ENCODE results near the gene ADGRL1. TPM values are rescaled to one million over a fixed set of nuclear protein-coding genes. Genes with fewer than 3 reads are reported as not detected.

The ADGRL1 gene
- total RNA-seq, 2 experiments from 2014 or later = 22.2 to 23.9 TPM

DNA sequence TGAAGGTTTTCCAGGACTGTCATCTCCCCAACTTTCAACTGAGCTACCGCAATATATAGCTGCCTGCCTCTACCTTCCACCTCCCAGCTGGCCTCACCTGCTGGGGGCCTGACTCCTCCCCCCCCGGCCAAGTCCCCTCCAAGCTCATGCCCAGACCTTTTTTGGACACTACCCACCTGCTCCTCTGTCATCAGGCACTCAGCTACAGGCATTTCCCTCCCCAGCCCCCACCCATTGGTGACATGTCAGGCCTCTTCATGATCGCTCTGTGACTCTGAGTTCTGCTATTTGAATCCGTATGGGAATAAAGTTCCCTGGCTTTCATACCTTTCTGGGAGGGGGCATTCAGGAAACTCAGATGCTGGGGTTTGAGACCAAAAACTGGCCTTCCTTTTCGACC, 90.2 kb downstream of the ADGRL1 start:
- no peaks in the 10 kb centered on the region for H3K9me3 Mint-ChIP-seq
- Histone ChIP-seq H3K27me3 (ENCODE audit: control insufficient read depth in 1 of 2, insufficient read depth in 2 of 2, low read length in 2 of 2) (no peaks in the 10 kb centered on the region), H3K9me3 (ENCODE audit: control insufficient read depth in 1 of 2, insufficient read depth in 1 of 2, low read length in 2 of 2) (no peaks in the 10 kb centered on the region), H3K27ac (ENCODE audit: low read depth in 1 of 2, low read length in 2 of 2) (no peak overlapping the region), H3K4me3 (ENCODE audit: low read length) (no peak overlapping the region), H3K4me1 (ENCODE audit: insufficient read depth, low read length) (peaks cover 74% of the 10 kb centered on the region), H3K36me3 (ENCODE audit: insufficient read depth, low read length) (no peaks in the 10 kb centered on the region)
- TF ChIP-seq, protein P1, sequence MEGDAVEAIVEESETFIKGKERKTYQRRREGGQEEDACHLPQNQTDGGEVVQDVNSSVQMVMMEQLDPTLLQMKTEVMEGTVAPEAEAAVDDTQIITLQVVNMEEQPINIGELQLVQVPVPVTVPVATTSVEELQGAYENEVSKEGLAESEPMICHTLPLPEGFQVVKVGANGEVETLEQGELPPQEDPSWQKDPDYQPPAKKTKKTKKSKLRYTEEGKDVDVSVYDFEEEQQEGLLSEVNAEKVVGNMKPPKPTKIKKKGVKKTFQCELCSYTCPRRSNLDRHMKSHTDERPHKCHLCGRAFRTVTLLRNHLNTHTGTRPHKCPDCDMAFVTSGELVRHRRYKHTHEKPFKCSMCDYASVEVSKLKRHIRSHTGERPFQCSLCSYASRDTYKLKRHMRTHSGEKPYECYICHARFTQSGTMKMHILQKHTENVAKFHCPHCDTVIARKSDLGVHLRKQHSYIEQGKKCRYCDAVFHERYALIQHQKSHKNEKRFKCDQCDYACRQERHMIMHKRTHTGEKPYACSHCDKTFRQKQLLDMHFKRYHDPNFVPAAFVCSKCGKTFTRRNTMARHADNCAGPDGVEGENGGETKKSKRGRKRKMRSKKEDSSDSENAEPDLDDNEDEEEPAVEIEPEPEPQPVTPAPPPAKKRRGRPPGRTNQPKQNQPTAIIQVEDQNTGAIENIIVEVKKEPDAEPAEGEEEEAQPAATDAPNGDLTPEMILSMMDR (IDR thresholded peaks at IDR 0.05) = no peak
- ChIA-PET CTCF (interaction anchor here (1.2 to 4.2 kb wide), 2 partner anchors 21 to 44 kb away, joined by 3 to 18 read pairs; partner anchors contain the start of genes ASF1B and MISP3), POLR2A (interaction anchor here (0.9 to 3.0 kb wide), 3 partner anchors 20 to 35 kb away, joined by 3 to 16 read pairs (median 3); partner anchors contain the start of gene ASF1B)
- DNase-seq (no peak), ATAC-seq (ENCODE audit: poor library complexity) (no peak)
- H3K27me3 Mint-ChIP-seq = no peaks in the 10 kb centered on the region
- peaks cover 13% of the 10 kb centered on the region for H3K36me3 Mint-ChIP-seq (ENCODE audit: low read depth)
- H3K27ac Mint-ChIP-seq = peak overlapping the region; percentile 68
- peak overlapping the region; percentile 93 for H3K4me3 Mint-ChIP-seq
- peaks cover 64% of the 10 kb centered on the region for H3K4me1 Mint-ChIP-seq (ENCODE audit: low read depth)
- intact Hi-C loops (cut with DNase I, micrococcal nuclease) = loop anchor here (2.0 to 5.0 kb wide), 3 partner anchors 23 to 43 kb away; partner anchors contain the start of gene MISP3 (in 1 of the 2)

DNA sequence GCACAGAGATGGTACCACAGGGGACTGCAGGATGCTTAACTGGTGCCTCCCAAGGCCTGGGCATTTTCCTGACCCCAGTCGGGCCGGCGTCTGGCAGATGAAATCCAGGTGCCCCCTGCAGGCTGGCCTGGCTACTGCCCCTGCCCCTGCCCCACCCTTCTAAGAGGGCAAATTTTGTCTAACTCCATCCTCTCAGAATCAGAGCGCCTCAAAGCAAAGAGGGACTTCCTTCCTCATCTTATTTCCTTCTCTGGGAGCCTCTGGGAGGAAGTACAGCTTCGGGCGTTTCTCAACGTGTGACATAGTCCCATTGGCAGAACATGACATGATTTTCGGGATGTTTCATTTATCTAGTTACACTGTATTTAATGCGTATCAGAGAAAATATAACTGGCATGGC, 91.1 kb downstream of the ADGRL1 start:
- Mint-ChIP-seq H3K27ac (peak overlapping the region; percentile 36), H3K4me3 (peak overlapping the region; percentile 84), H3K27me3 (no peaks in the 10 kb centered on the region), H3K4me1 (ENCODE audit: low read depth) (peaks cover 69% of the 10 kb centered on the region), H3K9me3 (no peaks in the 10 kb centered on the region), H3K36me3 (ENCODE audit: low read depth) (peaks cover 13% of the 10 kb centered on the region)
- ChIA-PET CTCF (interaction anchor here (0.8 to 4.2 kb wide), 6 partner anchors 22 to 56 kb away, joined by 3 to 18 read pairs (median 3); partner anchors contain the start of genes ASF1B and MISP3), POLR2A (interaction anchor here (1.2 to 3.0 kb wide), 2 partner anchors 21 kb away, joined by 3 to 16 read pairs; partner anchors contain the start of gene ASF1B)
- H3K4me1 ChIP-seq (ENCODE audit: insufficient read depth, low read length) = peaks cover 77% of the 10 kb centered on the region
- no peaks in the 10 kb centered on the region for H3K9me3 ChIP-seq (ENCODE audit: control insufficient read depth in 1 of 2, insufficient read depth in 1 of 2, low read length in 2 of 2)
- ATAC-seq (ENCODE audit: poor library complexity) (no peak), DNase-seq (peak in 11 of 14 experiments; percentile 22 to 74 (median 49))
- TF ChIP-seq, protein P1 (IDR thresholded peaks at IDR 0.05) = peak; percentile 8
- H3K27ac ChIP-seq (ENCODE audit: low read depth in 1 of 2, low read length in 2 of 2) = no peak overlapping the region
- H3K27me3 ChIP-seq (ENCODE audit: control insufficient read depth in 1 of 2, insufficient read depth in 2 of 2, low read length in 2 of 2) = no peaks in the 10 kb centered on the region
- H3K4me3 ChIP-seq (ENCODE audit: low read length) = no peak overlapping the region
- intact Hi-C loops (cut with DNase I, micrococcal nuclease) = loop anchor here (2.0 to 5.0 kb wide), 3 partner anchors 22 to 43 kb away; partner anchors contain the start of gene MISP3 (in 1 of the 2)
- H3K36me3 ChIP-seq (ENCODE audit: insufficient read depth, low read length) = no peaks in the 10 kb centered on the region

- ChIA-PET POLR2A (interaction anchor here (3.0 kb wide), 1 partner anchor 22 kb away, joined by 16 read pairs; the partner anchor contains the start of gene ASF1B), CTCF (interaction anchor here (0.6 to 4.2 kb wide), 6 partner anchors 9 to 56 kb away, joined by 3 to 18 read pairs (median 3); partner anchors contain the start of gene ASF1B)
- no peaks in the 10 kb centered on the region for H3K9me3 Mint-ChIP-seq
- peak overlapping the region; percentile 36 for H3K27ac Mint-ChIP-seq
- TF ChIP-seq, protein P1 (IDR thresholded peaks at IDR 0.05) = no peak
- no peaks in the 10 kb centered on the region for H3K9me3 ChIP-seq (ENCODE audit: control insufficient read depth in 1 of 2, insufficient read depth in 1 of 2, low read length in 2 of 2)
- no peak overlapping the region for H3K27ac ChIP-seq (ENCODE audit: low read depth in 1 of 2, low read length in 2 of 2)
- no peaks in the 10 kb centered on the region for H3K36me3 ChIP-seq (ENCODE audit: insufficient read depth, low read length)
- peaks cover 69% of the 10 kb centered on the region for H3K4me1 Mint-ChIP-seq (ENCODE audit: low read depth)
- peak overlapping the region; percentile 62 for H3K4me3 Mint-ChIP-seq
- DNase-seq (no peak), ATAC-seq (ENCODE audit: poor library complexity) (no peak)
- intact Hi-C loops (cut with DNase I, micrococcal nuclease) = loop anchor here in 1 of 2 experiments (2.0 kb wide), 1 partner anchor 22 kb away; no protein-coding TSS in a partner anchor
- H3K27me3 ChIP-seq (ENCODE audit: control insufficient read depth in 1 of 2, insufficient read depth in 2 of 2, low read length in 2 of 2) = no peaks in the 10 kb centered on the region
- H3K4me3 ChIP-seq (ENCODE audit: low read length) = no peak overlapping the region
- H3K27me3 Mint-ChIP-seq = no peaks in the 10 kb centered on the region
- peaks cover 13% of the 10 kb centered on the region for H3K36me3 Mint-ChIP-seq (ENCODE audit: low read depth)
- peaks cover 75% of the 10 kb centered on the region for H3K4me1 ChIP-seq (ENCODE audit: insufficient read depth, low read length)
These were observed 91.5 kb downstream of the ADGRL1 start for GRCh38 chr19:14114439-14114838.

All from CD4-positive, alpha-beta T cell (primary cell).